GM12892 (cell line): ENCODE data around the gene TNFSF13B.
"Not testable (repeated sequence)": the region's sequence is repeated elsewhere in the genome, so short reads cannot be mapped to it uniquely, and the experiment has no call there.

Source experiments
- DNase-seq: peaks from one replicate; pipeline ENCODE4 v3.0.0; 2011; ENCODE audit not compliant: insufficient read length
- FAIRE-seq: peaks from 2 replicates; lab custom pipeline; 2011; peaks lifted over from hg19 to GRCh38; lab: Jason Lieb, UNC
- POLR2A ChIP-seq: IDR thresholded peaks from 2 replicates; pipeline ENCODE4 v1.6.1; 2011; ENCODE audit warnings: low read depth, low read length, control low read depth
- POLR2AphosphoS5 ChIP-seq: IDR thresholded peaks from 2 replicates; pipeline ENCODE4 v1.6.1; 2011; ENCODE audit warnings: low read depth, low read length, control low read depth
- TAF1 ChIP-seq: IDR thresholded peaks from 2 replicates; pipeline ENCODE4 v1.6.1; 2011; ENCODE audit warnings: low read depth, mild to moderate bottlenecking, control low read depth, low read length, borderline replicate concordance

Gene TNFSF13B

GRCh38 chr13:108266321-108266990, 3.1 kb upstream of the TNFSF13B start:
- TF ChIP-seq POLR2AphosphoS5, result no peak
- no peak for TF ChIP-seq TAF1
- TF ChIP-seq POLR2A, result no peak
- FAIRE-seq (no peak), DNase-seq (no peak)

GRCh38 chr13:108267347-108267746, 2.2 kb upstream of the TNFSF13B start:
- no peak for FAIRE-seq
- no peak for DNase-seq
- TF ChIP-seq POLR2AphosphoS5 (no peak), POLR2A (no peak), TAF1 (no peak)

DNA sequence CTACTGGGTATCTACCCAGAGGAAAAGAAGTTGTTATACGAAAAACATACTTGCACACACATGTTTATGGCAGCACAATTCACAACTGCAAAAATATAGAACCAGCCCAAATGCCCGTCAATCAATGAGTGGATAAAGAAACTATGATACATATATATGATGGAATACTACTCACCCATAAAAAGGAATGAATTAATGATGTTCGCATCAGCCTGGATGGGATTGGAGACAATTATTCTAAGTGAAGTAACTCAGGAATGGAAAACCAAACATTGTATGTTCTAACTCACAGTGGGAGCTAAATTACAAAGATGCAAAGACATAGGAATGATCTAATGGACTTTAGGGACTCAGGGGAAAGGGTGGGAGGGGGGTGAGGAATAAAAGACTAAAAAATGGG, 1.7 kb upstream of the TNFSF13B start:
- not testable (repeated sequence) for FAIRE-seq, DNase-seq

- peak; percentile 81 for FAIRE-seq
- TF ChIP-seq POLR2A (no peak), POLR2AphosphoS5 (no peak), TAF1 (no peak)
- no peak for DNase-seq
Observed at GRCh38 chr13:108268466-108269112, 929 bp upstream of the TNFSF13B start.

DNA sequence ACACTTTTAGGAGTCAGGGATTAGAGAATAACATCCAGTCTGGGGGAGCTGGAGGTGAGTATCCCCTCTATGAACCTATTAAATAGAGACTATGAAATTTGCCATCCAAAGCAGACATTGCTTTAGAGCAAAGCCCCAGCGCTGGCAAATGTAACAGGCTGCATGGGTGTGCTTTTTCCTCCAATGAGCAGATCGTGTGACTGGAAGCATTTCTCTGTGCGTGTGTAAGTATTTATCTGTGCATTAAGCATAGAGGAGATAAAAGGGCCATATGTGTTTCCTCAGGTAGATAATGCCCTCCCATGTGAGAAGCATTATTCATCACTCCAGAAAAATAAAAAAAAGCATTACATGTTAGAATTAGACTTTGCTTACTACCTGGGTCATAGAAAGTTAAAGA, 924 bp downstream of the TNFSF13B start:
- TF ChIP-seq TAF1 (no peak), POLR2A (no peak), POLR2AphosphoS5 (no peak)
- FAIRE-seq (no peak), DNase-seq (no peak)

- FAIRE-seq, result no peak
- TF ChIP-seq POLR2AphosphoS5 (no peak), TAF1 (no peak), POLR2A (no peak)
- no peak for DNase-seq
Observed at GRCh38 chr13:108272333-108272732, 2.8 kb downstream of the TNFSF13B start.

DNA sequence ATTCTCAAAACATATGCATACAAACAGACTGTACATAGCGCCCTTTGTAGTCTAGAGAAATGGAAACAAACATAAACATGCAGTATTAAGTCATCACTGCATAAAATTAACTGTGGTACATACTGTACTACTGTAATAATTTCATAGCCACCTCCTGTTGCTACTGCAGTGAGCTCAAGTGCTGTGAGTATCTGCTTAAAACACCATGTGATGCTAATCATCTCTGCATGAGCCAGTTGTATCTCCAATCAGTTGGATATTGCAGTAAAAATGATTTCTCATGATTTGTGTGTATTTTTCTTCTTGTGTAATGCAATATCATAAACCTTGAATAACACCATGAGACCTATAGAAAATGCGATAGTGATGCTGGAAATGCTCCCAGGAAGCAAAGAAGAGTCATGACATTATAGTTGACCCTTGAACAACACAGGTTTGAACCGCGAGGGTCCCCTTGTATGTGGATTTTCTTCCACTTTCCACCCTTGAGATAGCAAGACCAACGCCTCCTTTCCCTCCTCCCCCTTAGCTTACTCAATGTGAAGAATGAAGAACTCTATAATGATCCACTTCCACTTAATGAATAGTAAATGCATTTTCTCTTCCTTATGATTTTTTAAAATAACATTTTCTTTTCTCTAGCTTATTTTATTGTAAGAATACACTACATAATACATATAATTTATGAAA, 4.1 kb downstream of the TNFSF13B start:
- no peak for TF ChIP-seq POLR2AphosphoS5
- TF ChIP-seq TAF1, result no peak
- no peak for TF ChIP-seq POLR2A

DNA sequence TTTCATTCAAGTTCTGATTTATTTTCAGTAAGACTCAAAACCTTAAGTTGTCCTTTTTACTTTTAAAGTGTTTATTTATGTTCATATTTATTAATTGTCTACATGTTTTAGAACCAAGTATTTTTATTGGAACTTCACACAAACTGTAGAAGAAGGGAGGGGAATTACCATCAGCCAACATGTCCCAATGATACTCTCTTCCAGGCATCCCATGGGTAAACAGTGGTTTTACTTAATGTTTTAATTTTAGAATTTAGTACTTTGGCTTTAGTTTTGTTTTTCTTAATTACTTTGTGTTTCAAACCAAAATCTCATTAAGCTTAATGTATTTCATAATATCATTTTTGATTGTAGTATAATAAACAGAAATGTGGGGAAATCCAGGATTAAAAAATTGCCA, 5.2 kb downstream of the TNFSF13B start:
- FAIRE-seq, result no peak
- no peak for TF ChIP-seq POLR2AphosphoS5
- TF ChIP-seq TAF1, result no peak
- TF ChIP-seq POLR2A, result no peak

More for the DNA sequence above, 4.1 kb downstream of the TNFSF13B start:
- DNase-seq (no peak), FAIRE-seq (no peak)

GRCh38 chr13:108276060-108276459, 6.5 kb downstream of the TNFSF13B start:
- TF ChIP-seq TAF1 (no peak), POLR2A (no peak)
- DNase-seq, result no peak
- no peak for FAIRE-seq

More for the DNA sequence above, 5.2 kb downstream of the TNFSF13B start:
- DNase-seq, result no peak

DNA sequence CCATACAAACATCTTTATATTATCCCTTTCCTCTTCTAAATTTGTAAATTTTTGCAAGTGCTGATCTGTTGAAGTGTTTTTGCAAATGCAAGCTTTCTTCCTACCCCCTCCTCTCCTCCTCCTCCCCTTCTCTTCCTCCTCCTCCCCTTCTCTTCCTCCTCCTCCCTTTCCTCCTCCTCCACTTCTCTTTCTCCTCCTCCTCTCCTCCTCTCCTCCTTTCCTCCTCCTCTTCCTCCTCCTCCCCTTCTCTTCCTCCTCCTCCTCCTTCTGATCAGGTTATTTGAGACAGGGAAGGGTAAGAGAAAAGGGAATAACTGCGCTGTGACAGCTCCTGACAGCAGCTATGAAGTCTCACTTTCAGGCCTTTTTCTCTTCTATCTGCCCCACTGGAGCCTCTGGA, 8.9 kb downstream of the TNFSF13B start:
- no peak for DNase-seq
- no peak for FAIRE-seq
- TF ChIP-seq POLR2AphosphoS5 (no peak), TAF1 (no peak), POLR2A (no peak)

GRCh38 chr13:108281901-108282300, 12.4 kb downstream of the TNFSF13B start:
- FAIRE-seq (no peak), DNase-seq (no peak)
- TF ChIP-seq POLR2AphosphoS5, result no peak
- no peak for TF ChIP-seq TAF1
- TF ChIP-seq POLR2A, result no peak

DNA sequence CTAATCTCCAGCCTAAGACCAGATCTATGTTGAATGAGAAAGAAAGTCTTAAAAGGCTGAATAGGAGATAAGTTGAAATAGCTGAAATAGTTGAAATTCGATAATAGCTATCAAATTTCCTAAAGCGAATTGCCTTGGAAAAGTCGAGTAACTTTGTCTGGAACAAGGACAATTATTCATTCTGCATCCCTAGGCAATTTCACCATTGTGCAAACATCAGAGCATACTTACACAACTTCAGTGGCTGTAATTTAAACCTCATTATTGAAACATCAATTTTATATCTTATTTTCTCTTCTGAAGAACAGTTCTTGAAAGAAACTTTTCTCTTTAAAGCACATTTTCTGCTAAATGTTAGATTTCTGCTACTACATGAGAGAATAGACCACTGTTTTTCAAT, 13.6 kb downstream of the TNFSF13B start:
- DNase-seq (no peak), FAIRE-seq (no peak)
- TF ChIP-seq POLR2A (no peak), POLR2AphosphoS5 (no peak), TAF1 (no peak)
